ENCODE results near the gene PGLYRP2.

GRCh38 chr19:15453091-15453578 lies 26.2 kb downstream of the PGLYRP2 start:
- TF ChIP-seq POLR2A (IDR thresholded peaks at IDR 0.05; ENCODE audit: extremely low read depth, insufficient read length) (no peak), MAX (IDR thresholded peaks at IDR 0.05; ENCODE audit: low read depth, low read length) (no peak)
- TF ChIP-seq, protein P1, sequence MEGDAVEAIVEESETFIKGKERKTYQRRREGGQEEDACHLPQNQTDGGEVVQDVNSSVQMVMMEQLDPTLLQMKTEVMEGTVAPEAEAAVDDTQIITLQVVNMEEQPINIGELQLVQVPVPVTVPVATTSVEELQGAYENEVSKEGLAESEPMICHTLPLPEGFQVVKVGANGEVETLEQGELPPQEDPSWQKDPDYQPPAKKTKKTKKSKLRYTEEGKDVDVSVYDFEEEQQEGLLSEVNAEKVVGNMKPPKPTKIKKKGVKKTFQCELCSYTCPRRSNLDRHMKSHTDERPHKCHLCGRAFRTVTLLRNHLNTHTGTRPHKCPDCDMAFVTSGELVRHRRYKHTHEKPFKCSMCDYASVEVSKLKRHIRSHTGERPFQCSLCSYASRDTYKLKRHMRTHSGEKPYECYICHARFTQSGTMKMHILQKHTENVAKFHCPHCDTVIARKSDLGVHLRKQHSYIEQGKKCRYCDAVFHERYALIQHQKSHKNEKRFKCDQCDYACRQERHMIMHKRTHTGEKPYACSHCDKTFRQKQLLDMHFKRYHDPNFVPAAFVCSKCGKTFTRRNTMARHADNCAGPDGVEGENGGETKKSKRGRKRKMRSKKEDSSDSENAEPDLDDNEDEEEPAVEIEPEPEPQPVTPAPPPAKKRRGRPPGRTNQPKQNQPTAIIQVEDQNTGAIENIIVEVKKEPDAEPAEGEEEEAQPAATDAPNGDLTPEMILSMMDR (IDR thresholded peaks at IDR 0.05; ENCODE audit: low read depth, low read length): no peak
